Measurements from ENCODE around the gene COL4A1. TPM values are rescaled to one million over a fixed set of nuclear protein-coding genes. Genes with fewer than 3 reads are reported as not detected.

Gene COL4A1
- total RNA-seq, 2 donors from 2014 or later, result 80.4 to 253 TPM

DNA sequence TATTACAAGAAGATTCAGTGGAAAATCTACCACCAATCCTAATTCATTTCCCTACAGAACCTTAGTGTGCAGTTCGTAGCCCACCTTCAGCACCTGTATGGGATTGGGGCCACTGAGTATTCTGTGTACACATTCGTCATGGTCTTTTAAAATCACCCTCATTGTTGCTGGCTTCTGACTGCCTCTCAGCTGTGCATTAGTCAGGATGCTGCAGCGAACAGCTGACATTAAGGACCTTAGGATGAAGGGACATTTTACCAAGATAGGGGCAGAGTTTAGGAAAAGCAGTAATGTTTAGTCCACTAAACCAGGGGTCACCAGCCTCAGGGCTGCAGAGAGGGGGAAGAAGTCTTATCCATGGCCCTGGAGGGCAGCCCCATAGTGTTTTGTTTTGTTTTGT is 176.5 kb downstream of the COL4A1 start:
- no peak for TF ChIP-seq POLR2A (IDR thresholded peaks at IDR 0.05)
- 47 to 78% methylated on average over 3 of the region's 3 CpGs for WGBS, 2 donors
- H3K9me3 ChIP-seq, result no peaks in the 10 kb centered on the region
- no peak for ATAC-seq
- DNase-seq, result no peak
- intact Hi-C loops (cut with DNase I), result no loop called here
- H3K4me3 ChIP-seq, result no peak overlapping the region
- H3K4me1 ChIP-seq, result no peaks in the 10 kb centered on the region
- no peaks in the 10 kb centered on the region for H3K36me3 ChIP-seq (replicated peaks in 1 of 2; ENCODE audit: insufficient read depth in 1 of 2, low read depth in 2 of 2)
- no peaks in the 10 kb centered on the region for H3K27me3 ChIP-seq
- H3K27ac ChIP-seq, result no peak overlapping the region

GRCh38 chr13:110129539-110130186 is 177.3 kb downstream of the COL4A1 start:
- Histone ChIP-seq H3K36me3 (replicated peaks in 1 of 2; ENCODE audit: insufficient read depth in 1 of 2, low read depth in 2 of 2) (no peaks in the 10 kb centered on the region), H3K27me3 (no peaks in the 10 kb centered on the region), H3K27ac (peak overlapping the region in 1 of 4 donors; percentile 16), H3K9me3 (no peaks in the 10 kb centered on the region), H3K4me3 (no peak overlapping the region), H3K4me1 (no peaks in the 10 kb centered on the region)
- intact Hi-C loops (cut with DNase I), result loop anchor here (10.0 kb wide), 1 partner anchor 1165 kb away; no protein-coding TSS in a partner anchor
- no peak for DNase-seq
- no peak for ATAC-seq
- 66 to 77% methylated on average over 14 of the region's 14 CpGs for WGBS, 2 donors
- TF ChIP-seq, protein P1, sequence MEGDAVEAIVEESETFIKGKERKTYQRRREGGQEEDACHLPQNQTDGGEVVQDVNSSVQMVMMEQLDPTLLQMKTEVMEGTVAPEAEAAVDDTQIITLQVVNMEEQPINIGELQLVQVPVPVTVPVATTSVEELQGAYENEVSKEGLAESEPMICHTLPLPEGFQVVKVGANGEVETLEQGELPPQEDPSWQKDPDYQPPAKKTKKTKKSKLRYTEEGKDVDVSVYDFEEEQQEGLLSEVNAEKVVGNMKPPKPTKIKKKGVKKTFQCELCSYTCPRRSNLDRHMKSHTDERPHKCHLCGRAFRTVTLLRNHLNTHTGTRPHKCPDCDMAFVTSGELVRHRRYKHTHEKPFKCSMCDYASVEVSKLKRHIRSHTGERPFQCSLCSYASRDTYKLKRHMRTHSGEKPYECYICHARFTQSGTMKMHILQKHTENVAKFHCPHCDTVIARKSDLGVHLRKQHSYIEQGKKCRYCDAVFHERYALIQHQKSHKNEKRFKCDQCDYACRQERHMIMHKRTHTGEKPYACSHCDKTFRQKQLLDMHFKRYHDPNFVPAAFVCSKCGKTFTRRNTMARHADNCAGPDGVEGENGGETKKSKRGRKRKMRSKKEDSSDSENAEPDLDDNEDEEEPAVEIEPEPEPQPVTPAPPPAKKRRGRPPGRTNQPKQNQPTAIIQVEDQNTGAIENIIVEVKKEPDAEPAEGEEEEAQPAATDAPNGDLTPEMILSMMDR (IDR thresholded peaks at IDR 0.05), result no peak
- TF ChIP-seq POLR2A (IDR thresholded peaks at IDR 0.05), result no peak

DNA sequence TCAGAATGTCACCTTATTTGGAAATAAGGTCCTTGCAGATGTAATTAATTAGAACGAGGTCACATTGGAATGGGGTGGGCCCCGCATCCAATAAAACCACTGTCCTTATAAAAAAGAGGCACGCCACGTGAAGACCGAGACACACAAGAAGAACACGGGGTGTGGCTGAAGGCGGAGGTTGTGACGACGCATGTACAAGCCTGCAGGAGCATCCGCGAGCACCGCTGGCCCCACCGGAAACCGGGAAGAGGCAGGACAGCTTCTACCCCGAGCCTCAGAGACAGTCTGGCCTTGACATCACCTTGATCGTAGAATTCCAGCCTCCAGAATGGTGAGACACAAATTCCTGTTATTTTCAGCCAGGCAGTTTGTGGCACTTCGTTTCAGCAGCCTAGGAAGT is 177.9 kb downstream of the COL4A1 start:
- no peaks in the 10 kb centered on the region for H3K27me3 ChIP-seq
- WGBS, 2 donors, result 72 to 81% methylated on average over 17 of the region's 17 CpGs
- H3K4me3 ChIP-seq, result no peak overlapping the region
- TF ChIP-seq, protein P1 (IDR thresholded peaks at IDR 0.05), result no peak
- no peak for TF ChIP-seq POLR2A (IDR thresholded peaks at IDR 0.05)
- H3K27ac ChIP-seq, result peak overlapping the region in 1 of 4 donors; percentile 16
- ATAC-seq (no peak), DNase-seq (no peak)
- H3K36me3 ChIP-seq (replicated peaks in 1 of 2; ENCODE audit: insufficient read depth in 1 of 2, low read depth in 2 of 2), result no peaks in the 10 kb centered on the region
- no peaks in the 10 kb centered on the region for H3K9me3 ChIP-seq
- intact Hi-C loops (cut with DNase I), result loop anchor here (10.0 kb wide), 1 partner anchor 1164 kb away; no protein-coding TSS in a partner anchor
- H3K4me1 ChIP-seq, result no peaks in the 10 kb centered on the region

GRCh38 chr13:110128546-110128945 is 178.4 kb downstream of the COL4A1 start:
- 58 to 60% methylated on average over 8 of the region's 8 CpGs for WGBS, 2 donors
- ATAC-seq, result no peak
- intact Hi-C loops (cut with DNase I), result loop anchor here (10.0 kb wide), 1 partner anchor 1164 kb away; no protein-coding TSS in a partner anchor

DNA sequence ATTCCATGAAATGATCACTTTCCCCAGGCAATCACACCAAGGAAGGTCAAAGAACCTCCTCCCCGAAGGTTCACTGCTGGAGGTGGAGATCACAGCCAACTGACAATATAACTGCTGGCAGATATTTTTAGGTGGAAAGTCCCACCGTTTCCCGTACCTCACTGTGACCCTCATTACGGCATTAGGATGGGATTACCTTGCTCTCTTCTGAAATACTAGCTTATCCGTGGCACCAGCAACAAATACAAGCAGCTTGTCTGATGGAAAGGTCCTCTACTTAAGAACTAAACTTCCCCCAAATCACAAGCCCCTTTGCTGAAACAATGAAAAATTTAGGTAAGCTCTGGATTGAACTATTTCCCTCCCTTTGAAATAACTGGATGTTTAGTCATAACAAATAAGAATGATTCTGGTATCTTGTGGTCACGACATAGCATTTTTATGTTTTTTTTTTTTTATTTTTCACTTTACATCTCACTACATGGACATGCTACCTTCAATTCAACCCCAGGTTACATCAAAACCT is 178.9 kb downstream of the COL4A1 start:
- Histone ChIP-seq H3K4me3 (no peak overlapping the region), H3K27ac (no peak overlapping the region)
- no peak for DNase-seq

More at GRCh38 chr13:110128546-110128945, 178.4 kb downstream of the COL4A1 start:
- no peaks in the 10 kb centered on the region for H3K36me3 ChIP-seq (replicated peaks in 1 of 2; ENCODE audit: insufficient read depth in 1 of 2, low read depth in 2 of 2)
- TF ChIP-seq, protein P1 (IDR thresholded peaks at IDR 0.05), result no peak
- no peak for TF ChIP-seq POLR2A (IDR thresholded peaks at IDR 0.05)
- no peak overlapping the region for H3K4me3 ChIP-seq
- no peak overlapping the region for H3K27ac ChIP-seq
- H3K4me1 ChIP-seq, result no peaks in the 10 kb centered on the region
- no peak for DNase-seq
- H3K27me3 ChIP-seq, result no peaks in the 10 kb centered on the region
- H3K9me3 ChIP-seq, result no peaks in the 10 kb centered on the region

More for the DNA sequence above, 178.9 kb downstream of the COL4A1 start:
- no peaks in the 10 kb centered on the region for H3K36me3 ChIP-seq (replicated peaks in 1 of 2; ENCODE audit: insufficient read depth in 1 of 2, low read depth in 2 of 2)
- H3K9me3 ChIP-seq, result no peaks in the 10 kb centered on the region
- no peaks in the 10 kb centered on the region for H3K4me1 ChIP-seq
- H3K27me3 ChIP-seq, result no peaks in the 10 kb centered on the region
- 49 to 56% methylated on average over 6 of the region's 6 CpGs for WGBS, 2 donors
- intact Hi-C loops (cut with DNase I), result loop anchor here (10.0 kb wide), 1 partner anchor 1163 kb away; no protein-coding TSS in a partner anchor
- no peak for ATAC-seq
- TF ChIP-seq, protein P1 (IDR thresholded peaks at IDR 0.05), result no peak
- TF ChIP-seq POLR2A (IDR thresholded peaks at IDR 0.05), result no peak
